H1 (cell line): ENCODE data around the gene HTR3B. TPM values are rescaled to one million over a fixed set of nuclear protein-coding genes. Genes with fewer than 3 reads are reported as not detected.

ENCODE experiments used
- CTCF ChIA-PET: fragments of 300-600 bp; sonication (Branson Sonifier 250); formaldehyde crosslinking; loops from one replicate; lab custom pipeline; 2021; ENCODE audit not compliant: partially characterized antibody; lab: Charles Lee
- POLR2A ChIA-PET: fragments of 300-600 bp; sonication (Branson Sonifier 250); formaldehyde crosslinking; loops from one replicate; lab custom pipeline; 2021; ENCODE audit warnings: inconsistent platforms; ENCODE audit not compliant: partially characterized antibody; lab: Charles Lee
- DNase-seq, 2 experiments: peaks; one replicate each; pipeline versions ENCODE4 v3.0.0 to v3.0.0-alpha.2; 2010 to 2022; ENCODE audit warnings: low spot score in 2 of 2, low read depth in 1 of 2, mixed read lengths in 1 of 2
- FAIRE-seq: peaks from 2 replicates; lab custom pipeline; 2011; peaks lifted over from hg19 to GRCh38; lab: Jason Lieb, UNC
- H2AFZ ChIP-seq: 2 replicates; pipeline ENCODE4 v1.8.1; 2012; ENCODE audit warnings: low read length, inconsistent platforms
- H2AK5ac ChIP-seq: 2 replicates; pipeline ENCODE4 v1.6.1; 2013; ENCODE audit warnings: low read depth, low read length
- H2BK120ac ChIP-seq: replicated peaks from 2 replicates; pipeline ENCODE3; 2013; ENCODE audit warnings: low read depth, low read length, inconsistent platforms
- H2BK12ac ChIP-seq: 2 replicates; pipeline ENCODE4 v1.6.1; 2013; ENCODE audit warnings: low read depth, low read length
- H2BK15ac ChIP-seq: 2 replicates; pipeline ENCODE4 v1.6.1; 2013; ENCODE audit warnings: low read length
- H2BK20ac ChIP-seq: 2 replicates; pipeline ENCODE4 v1.6.1; 2013; ENCODE audit warnings: low read length
- H2BK5ac ChIP-seq: 2 replicates; pipeline ENCODE4 v1.6.1; 2013; ENCODE audit warnings: low read depth, low read length
- H3K14ac ChIP-seq: 2 replicates; pipeline ENCODE4 v1.6.1; 2013; ENCODE audit warnings: inconsistent platforms; ENCODE audit not compliant: insufficient read length
- H3K18ac ChIP-seq: 2 replicates; pipeline ENCODE4 v1.6.1; 2013; ENCODE audit warnings: low read length; ENCODE audit errors: extremely low read depth
- H3K23ac ChIP-seq: 2 replicates; pipeline ENCODE4 v1.6.1; 2013; ENCODE audit warnings: inconsistent platforms; ENCODE audit not compliant: insufficient read length
- H3K23me2 ChIP-seq: 2 replicates; pipeline ENCODE4 v1.6.1; 2013; ENCODE audit warnings: low read depth, low read length
- H3K27ac ChIP-seq: 2 replicates; pipeline ENCODE4 v1.6.1; 2011; ENCODE audit warnings: low read depth, low read length, inconsistent platforms
- H3K27me3 ChIP-seq, 4 experiments: replicated peaks in 1 of 4; 1 replicate in 1 of 4; 2 replicates in 3 of 4; pipeline versions ENCODE4 v1.6.1 to v1.8.1; 2011 to 2013; ENCODE audit warnings: low read length in 3 of 4, mild to moderate bottlenecking in 3 of 4, inconsistent platforms in 2 of 4, mixed read lengths in 2 of 4, moderate library complexity in 1 of 4; ENCODE audit not compliant: control insufficient read depth in 3 of 4, insufficient read depth in 3 of 4; ENCODE audit errors: extremely low read depth in 1 of 4
- H3K36me3 ChIP-seq, 4 experiments: 2 replicates each; pipeline versions ENCODE4 v1.6.1 to v1.8.1; 2011 to 2013; ENCODE audit warnings: mild to moderate bottlenecking in 4 of 4, low read length in 3 of 4, moderate library complexity in 2 of 4, control low read depth in 1 of 4, inconsistent platforms in 1 of 4; ENCODE audit not compliant: insufficient read depth in 4 of 4, control insufficient read depth in 2 of 4
- H3K4ac ChIP-seq: replicated peaks from 2 replicates; pipeline ENCODE3; 2013; ENCODE audit warnings: low read length, low read depth, mixed read lengths, inconsistent platforms; ENCODE audit not compliant: insufficient read length
- H3K4me1 ChIP-seq, 4 experiments: replicated peaks in 1 of 4; 1 replicate in 1 of 4; 2 replicates in 3 of 4; pipeline versions ENCODE4 v1.6.1 to v1.8.1; 2011 to 2013; ENCODE audit warnings: low read length in 3 of 4, inconsistent platforms in 2 of 4, mixed read lengths in 1 of 4; ENCODE audit not compliant: insufficient read depth in 4 of 4, control insufficient read depth in 3 of 4
- H3K4me2 ChIP-seq, 2 experiments: 2 replicates each; pipeline versions ENCODE4 v1.6.1 to v1.8.1; 2011 to 2013; ENCODE audit warnings: low read depth in 2 of 2, low read length in 2 of 2, control low read depth in 1 of 2, inconsistent platforms in 1 of 2, mild to moderate bottlenecking in 1 of 2; ENCODE audit not compliant: insufficient read depth in 1 of 2
- H3K4me3 ChIP-seq, 4 experiments: fragments of 200-600, 300-600 bp in 1 of 4; sonication (generic), shearing (Covaris generic), sonication (Bioruptor Twin) in 1 of 4; 2 replicates each; pipeline versions ENCODE4 v1.5.1 to v1.8.1; 2011 to 2016; ENCODE audit warnings: low read length in 4 of 4, low read depth in 3 of 4, control low read depth in 2 of 4, inconsistent platforms in 2 of 4, mild to moderate bottlenecking in 2 of 4, mixed read lengths in 1 of 4, moderate library complexity in 1 of 4; ENCODE audit not compliant: insufficient read depth in 2 of 4; ENCODE audit errors: extremely low read depth in 1 of 4
- H3K56ac ChIP-seq: replicated peaks from 2 replicates; pipeline ENCODE3; 2013; ENCODE audit warnings: low read depth, mild to moderate bottlenecking, mixed read lengths, low read length, inconsistent platforms; ENCODE audit not compliant: insufficient read length
- H3K79me1 ChIP-seq: 2 replicates; pipeline ENCODE4 v1.6.1; 2013; ENCODE audit warnings: low read depth, low read length, control low read depth
- H3K79me2 ChIP-seq, 2 experiments: 2 replicates each; pipeline versions ENCODE4 v1.6.1 to v1.8.1; 2012 to 2013; ENCODE audit warnings: low read length in 2 of 2, mild to moderate bottlenecking in 2 of 2, inconsistent platforms in 1 of 2; ENCODE audit not compliant: insufficient read depth in 2 of 2, control insufficient read depth in 1 of 2
- H3K9ac ChIP-seq, 4 experiments: replicated peaks in 1 of 4; 1 replicate in 1 of 4; 2 replicates in 3 of 4; pipeline versions ENCODE4 v1.6.1 to v1.8.1; 2011 to 2013; ENCODE audit warnings: low read depth in 3 of 4, low read length in 3 of 4, control low read depth in 2 of 4, mild to moderate bottlenecking in 2 of 4, moderate library complexity in 2 of 4, inconsistent platforms in 1 of 4; ENCODE audit errors: extremely low read depth in 1 of 4
- H3K9me3 ChIP-seq, 2 experiments: 2 replicates each; pipeline versions ENCODE4 v1.6.1 to v1.8.1; 2012 to 2013; ENCODE audit warnings: mild to moderate bottlenecking in 2 of 2, moderate library complexity in 2 of 2, control low read depth in 1 of 2, inconsistent platforms in 1 of 2, low read depth in 1 of 2, low read length in 1 of 2, mixed read lengths in 1 of 2; ENCODE audit not compliant: insufficient read depth in 2 of 2
- H4K20me1 ChIP-seq, 2 experiments: replicated peaks in 1 of 2; 2 replicates each; pipeline versions ENCODE3 to v1.8.1; 2011 to 2013; ENCODE audit warnings: inconsistent platforms in 2 of 2, low read length in 2 of 2, mild to moderate bottlenecking in 1 of 2; ENCODE audit not compliant: insufficient read depth in 2 of 2, control insufficient read depth in 1 of 2
- H4K5ac ChIP-seq: 2 replicates; pipeline ENCODE4 v1.6.1; 2013; ENCODE audit warnings: low read length, low read depth, mixed read lengths, inconsistent platforms; ENCODE audit not compliant: insufficient read length
- H4K8ac ChIP-seq: 2 replicates; pipeline ENCODE4 v1.8.0; 2013; ENCODE audit warnings: mild to moderate bottlenecking, moderate library complexity, low read length, inconsistent platforms; ENCODE audit not compliant: insufficient read depth; ENCODE audit errors: extremely low read depth
- H4K91ac ChIP-seq: replicated peaks from 2 replicates; pipeline ENCODE3; 2013; ENCODE audit warnings: low read length, mixed read lengths, inconsistent platforms; ENCODE audit not compliant: insufficient read length
- EZH2 ChIP-seq: fragments of 200-600 bp; sonication (generic); IDR thresholded peaks from 2 replicates; pipeline ENCODE4 v1.7.1; 2012; ENCODE audit warnings: low read depth, mild to moderate bottlenecking, moderate library complexity, low read length, inconsistent platforms; ENCODE audit not compliant: severe bottlenecking
- TAF1 ChIP-seq: IDR thresholded peaks from 2 replicates; pipeline ENCODE4 v1.6.1; 2011; ENCODE audit warnings: mild to moderate bottlenecking, low read depth, low read length
- TCF12 ChIP-seq: IDR thresholded peaks from 2 replicates; pipeline ENCODE4 v1.6.1; 2011; ENCODE audit warnings: low read depth, mild to moderate bottlenecking, low read length
- WGBS, 2 experiments: shearing (Covaris generic) in 1 of 2; methylation state at CpG; one replicate each; pipeline versions ENCODE4 v1.1.6 to v1.1.7; 2013 to 2015; ENCODE audit warnings: low lambda C conversion rate in 2 of 2, mixed read lengths in 2 of 2, inconsistent platforms in 1 of 2, low coverage in 1 of 2, missing lambda C conversion rate in 1 of 2; ENCODE audit not compliant: insufficient replicate concordance in 2 of 2, insufficient coverage in 1 of 2, insufficient read length in 1 of 2; ENCODE audit errors: extremely low coverage in 1 of 2, missing lambda C conversion rate in 1 of 2; 5-methylcytosine and 5-hydroxymethylcytosine counted together
- polyA plus RNA-seq, 7 experiments: library from polyadenylated mRNA; depleted of rRNA in 3 of 7; stranded (reverse) in 5 of 7; unstranded in 2 of 7; fragments of >200 nt in 5 of 7; fragments of 200-250 nt in 2 of 7; gene quantifications; 1 replicate in 5 of 7; 2 replicates in 1 of 7; 4 replicates in 1 of 7; pipeline versions ENCODE4 v1.2.1 to v1.2.3, GENCODE V29; 2011 to 2013; ENCODE audit warnings: missing spikeins in 2 of 7, mixed read lengths in 2 of 7
- total RNA-seq: library from RNA; stranded (reverse); fragmentation: NEBNext Ultra II Directional; extraction: Animal tissue kit (Norgen Biotek cat#: 25700); gene quantifications from 2 replicates; pipeline ENCODE4 v1.2.1, GENCODE V29; 2021
- TF ChIP-seq, protein P1 (sequence below): IDR thresholded peaks from 2 replicates; pipeline ENCODE4 v1.6.1; 2012; ENCODE audit warnings: inconsistent platforms

Gene HTR3B
- total and polyA plus RNA-seq, 2 of the 8 experiments (the other 6 are each of a cell fraction or from before 2014, with no cell fraction given): not detected

- H3K9me3 ChIP-seq: no peaks in the 10 kb centered on the region
- no peak overlapping the region for H4K8ac ChIP-seq
- no peaks in the 10 kb centered on the region for H3K36me3 ChIP-seq
- ChIA-PET POLR2A (interaction anchor here (0.6 kb wide), 1 partner anchor 9 kb away, joined by 3 read pairs; no protein-coding TSS in a partner anchor), CTCF (interaction anchor here (1.0 to 3.7 kb wide), 11 partner anchors 8 to 265 kb away, joined by 3 to 13 read pairs (median 3); partner anchors contain the start of gene HTR3A)
- H4K5ac ChIP-seq: no peak overlapping the region
- 90% methylated on average over 18 of the region's 18 CpGs; no CpG with 5 or more reads in 1 of the 2 experiments for WGBS, 2 experiments
- no peak overlapping the region for H2BK20ac ChIP-seq
- H3K56ac ChIP-seq: no peak overlapping the region
- TF ChIP-seq EZH2 (no peak), TCF12 (no peak), TAF1 (no peak)
- TF ChIP-seq, protein P1, sequence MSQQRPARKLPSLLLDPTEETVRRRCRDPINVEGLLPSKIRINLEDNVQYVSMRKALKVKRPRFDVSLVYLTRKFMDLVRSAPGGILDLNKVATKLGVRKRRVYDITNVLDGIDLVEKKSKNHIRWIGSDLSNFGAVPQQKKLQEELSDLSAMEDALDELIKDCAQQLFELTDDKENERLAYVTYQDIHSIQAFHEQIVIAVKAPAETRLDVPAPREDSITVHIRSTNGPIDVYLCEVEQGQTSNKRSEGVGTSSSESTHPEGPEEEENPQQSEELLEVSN: no peak
- H3K4me2 ChIP-seq: no peak overlapping the region
- H3K23ac ChIP-seq: no peak overlapping the region
- no peak overlapping the region for H2AFZ ChIP-seq
- no peak for DNase-seq
- FAIRE-seq: no peak
- no peak overlapping the region for H3K4me3 ChIP-seq
- no peak overlapping the region for H3K27ac ChIP-seq
- H3K18ac ChIP-seq: no peak overlapping the region
- H2BK120ac ChIP-seq: no peak overlapping the region
- no peak overlapping the region; the same call in 1 of the 2 replicates for H2BK5ac ChIP-seq
- H2AK5ac ChIP-seq: no peak overlapping the region
- no peak overlapping the region for H3K14ac ChIP-seq
- no peaks in the 10 kb centered on the region for H3K79me2 ChIP-seq
- H3K79me1 ChIP-seq: no peaks in the 10 kb centered on the region
- no peak overlapping the region for H4K91ac ChIP-seq
- no peak overlapping the region for H2BK12ac ChIP-seq
- no peak overlapping the region for H3K4ac ChIP-seq
- peaks cover 0 to 3% of the 10 kb centered on the region in 2 experiments for H4K20me1 ChIP-seq
- no peak overlapping the region for H3K9ac ChIP-seq
- no peaks in the 10 kb centered on the region; a peak in 1 of 7 replicates for H3K4me1 ChIP-seq
- H2BK15ac ChIP-seq: no peak overlapping the region
- no peaks in the 10 kb centered on the region for H3K23me2 ChIP-seq
- no peaks in the 10 kb centered on the region for H3K27me3 ChIP-seq
Observed at GRCh38 chr11:113986351-113987140, 82.0 kb downstream of the HTR3B start.
